Keratinocyte (primary cell): ENCODE results near the gene ZNF521. TPM values are rescaled to one million over a fixed set of nuclear protein-coding genes. Genes with fewer than 3 reads are reported as not detected.

Experiments
- DNase-seq: peaks from one replicate; pipeline ENCODE4 v3.0.0-alpha.2; 2011; ENCODE audit warnings: low read depth, missing footprints, low spot score
- FAIRE-seq: peaks from 2 replicates; lab custom pipeline; 2011; peaks lifted over from hg19 to GRCh38; lab: Jason Lieb, UNC
- H2AFZ ChIP-seq: 2 replicates; pipeline ENCODE4 v1.6.0; 2012; ENCODE audit warnings: low read length, control low read depth, inconsistent platforms; ENCODE audit not compliant: control insufficient read depth
- H3K27ac ChIP-seq: 2 replicates; pipeline ENCODE4 v1.5.1; 2011; ENCODE audit warnings: low read length; ENCODE audit not compliant: control insufficient read depth, insufficient read depth
- H3K27me3 ChIP-seq: 3 replicates; pipeline ENCODE4 v1.6.0; 2011; ENCODE audit warnings: low read length; ENCODE audit not compliant: control insufficient read depth, insufficient read depth; ENCODE audit errors: extremely low read depth
- H3K36me3 ChIP-seq, 2 experiments: 2 replicates in 1 of 2; 3 replicates in 1 of 2; pipeline ENCODE4 v1.5.1; 2011; ENCODE audit warnings: low read length in 2 of 2, mild to moderate bottlenecking in 1 of 2; ENCODE audit not compliant: control insufficient read depth in 2 of 2, insufficient read depth in 2 of 2; ENCODE audit errors: extremely low read depth in 1 of 2
- H3K4me1 ChIP-seq: 3 replicates; pipeline ENCODE4 v1.5.1; 2011; ENCODE audit warnings: low read length; ENCODE audit not compliant: control insufficient read depth, insufficient read depth; ENCODE audit errors: extremely low read depth
- H3K4me2 ChIP-seq: 3 replicates; pipeline ENCODE4 v1.6.0; 2011; ENCODE audit warnings: low read depth, low read length; ENCODE audit not compliant: control insufficient read depth, insufficient read depth; ENCODE audit errors: extremely low read depth
- H3K4me3 ChIP-seq, 3 experiments: fragments of 200-600 bp in 1 of 3; sonication (generic) in 1 of 3; 2 replicates in 2 of 3; 3 replicates in 1 of 3; pipeline ENCODE4 v1.5.1; 2011 to 2016; ENCODE audit warnings: low read length in 3 of 3, mild to moderate bottlenecking in 3 of 3, control low read depth in 2 of 3, inconsistent platforms in 1 of 3, low read depth in 1 of 3, mixed read lengths in 1 of 3, mixed run types in 1 of 3, moderate library complexity in 1 of 3; ENCODE audit not compliant: control insufficient read depth in 2 of 3, insufficient read depth in 2 of 3; ENCODE audit errors: extremely low read depth in 1 of 3
- H3K79me2 ChIP-seq: 2 replicates; pipeline ENCODE4 v1.6.0; 2012; ENCODE audit warnings: low read length; ENCODE audit not compliant: control insufficient read depth, insufficient read depth
- H3K9ac ChIP-seq: 3 replicates; pipeline ENCODE4 v1.6.0; 2011; ENCODE audit warnings: low read length; ENCODE audit not compliant: control insufficient read depth, insufficient read depth; ENCODE audit errors: extremely low read depth
- H3K9me1 ChIP-seq: 3 replicates; pipeline ENCODE4 v1.6.0; 2011; ENCODE audit warnings: low read length; ENCODE audit not compliant: control insufficient read depth, insufficient read depth; ENCODE audit errors: extremely low read depth
- H3K9me3 ChIP-seq: 2 replicates; pipeline ENCODE4 v1.5.1; 2012; ENCODE audit warnings: low read depth, low read length; ENCODE audit not compliant: control insufficient read depth
- H4K20me1 ChIP-seq: 3 replicates; pipeline ENCODE4 v1.6.0; 2011; ENCODE audit warnings: low read length; ENCODE audit not compliant: control insufficient read depth, insufficient read depth; ENCODE audit errors: extremely low read depth
- EZH2 ChIP-seq: IDR thresholded peaks from one replicate; pipeline ENCODE4 v1.6.1; 2012; ENCODE audit warnings: inconsistent platforms, mild to moderate bottlenecking, low read length, moderate library complexity
- dilution Hi-C: fragments of 300-500 bp; cut with MboI; formaldehyde crosslinking; loops from one replicate; pipeline ENCODE4 v1.7.0; 2020; ENCODE audit warnings: low sequenced_read_pairs; ENCODE audit not compliant: extremely low pct_ligation_motif_present
- polyA plus RNA-seq, 5 experiments: library from polyadenylated mRNA; depleted of rRNA in 3 of 5; stranded (reverse) in 3 of 5; stranded (forward) in 1 of 5; unstranded in 1 of 5; fragments of >200 nt; gene quantifications; 1 replicate in 1 of 5; 2 replicates in 3 of 5; 3 replicates in 1 of 5; pipeline versions ENCODE4 v1.2.1 to v1.2.3, GENCODE V29; 2011 to 2012; ENCODE audit warnings: missing spikeins in 2 of 5, low read depth in 1 of 5, low replicate concordance in 1 of 5
- TF ChIP-seq, protein P1 (sequence below), 3 experiments: IDR thresholded peaks in 1 of 3; conservative IDR thresholded peaks in 1 of 3; optimal IDR thresholded peaks in 1 of 3; 2 replicates in 2 of 3; 3 replicates in 1 of 3; pipeline versions ENCODE3 to v1.5.1; 2011; ENCODE audit warnings: low read length in 3 of 3, mild to moderate bottlenecking in 3 of 3, moderate library complexity in 2 of 3, control low read depth in 1 of 3, inconsistent platforms in 1 of 3; ENCODE audit not compliant: insufficient read depth in 2 of 3; ENCODE audit errors: extremely low read depth in 1 of 3

ZNF521 gene
- polyA plus RNA-seq, 1 donor (not counting 4 experiments of a cell fraction or from before 2014, with no cell fraction given) = 0.07 TPM

GRCh38 chr18:25239151-25239550, 112.8 kb downstream of the ZNF521 start:
- Histone ChIP-seq H3K27me3 (no peaks in the 10 kb centered on the region), H3K4me3 (no peak overlapping the region), H3K36me3 (no peaks in the 10 kb centered on the region), H3K27ac (no peak overlapping the region), H2AFZ (no peak overlapping the region), H4K20me1 (no peaks in the 10 kb centered on the region), H3K9ac (no peak overlapping the region), H3K9me1 (no peaks in the 10 kb centered on the region), H3K4me1 (no peaks in the 10 kb centered on the region), H3K79me2 (no peaks in the 10 kb centered on the region), H3K4me2 (no peak overlapping the region), H3K9me3 (no peaks in the 10 kb centered on the region)
- dilution Hi-C loops = no loop called here
- TF ChIP-seq, protein P1, sequence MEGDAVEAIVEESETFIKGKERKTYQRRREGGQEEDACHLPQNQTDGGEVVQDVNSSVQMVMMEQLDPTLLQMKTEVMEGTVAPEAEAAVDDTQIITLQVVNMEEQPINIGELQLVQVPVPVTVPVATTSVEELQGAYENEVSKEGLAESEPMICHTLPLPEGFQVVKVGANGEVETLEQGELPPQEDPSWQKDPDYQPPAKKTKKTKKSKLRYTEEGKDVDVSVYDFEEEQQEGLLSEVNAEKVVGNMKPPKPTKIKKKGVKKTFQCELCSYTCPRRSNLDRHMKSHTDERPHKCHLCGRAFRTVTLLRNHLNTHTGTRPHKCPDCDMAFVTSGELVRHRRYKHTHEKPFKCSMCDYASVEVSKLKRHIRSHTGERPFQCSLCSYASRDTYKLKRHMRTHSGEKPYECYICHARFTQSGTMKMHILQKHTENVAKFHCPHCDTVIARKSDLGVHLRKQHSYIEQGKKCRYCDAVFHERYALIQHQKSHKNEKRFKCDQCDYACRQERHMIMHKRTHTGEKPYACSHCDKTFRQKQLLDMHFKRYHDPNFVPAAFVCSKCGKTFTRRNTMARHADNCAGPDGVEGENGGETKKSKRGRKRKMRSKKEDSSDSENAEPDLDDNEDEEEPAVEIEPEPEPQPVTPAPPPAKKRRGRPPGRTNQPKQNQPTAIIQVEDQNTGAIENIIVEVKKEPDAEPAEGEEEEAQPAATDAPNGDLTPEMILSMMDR (optimal IDR thresholded peaks at IDR 0.05 in 1 of 3, IDR thresholded peaks at IDR 0.05 in 1 of 3, conservative IDR thresholded peaks at IDR 0.05 in 1 of 3; ENCODE audit: extremely low read depth in 1 of 3, insufficient read depth in 2 of 3, low read length in 3 of 3) = no peak
- no peak for TF ChIP-seq EZH2
- FAIRE-seq (no peak), DNase-seq (no peak)

DNA sequence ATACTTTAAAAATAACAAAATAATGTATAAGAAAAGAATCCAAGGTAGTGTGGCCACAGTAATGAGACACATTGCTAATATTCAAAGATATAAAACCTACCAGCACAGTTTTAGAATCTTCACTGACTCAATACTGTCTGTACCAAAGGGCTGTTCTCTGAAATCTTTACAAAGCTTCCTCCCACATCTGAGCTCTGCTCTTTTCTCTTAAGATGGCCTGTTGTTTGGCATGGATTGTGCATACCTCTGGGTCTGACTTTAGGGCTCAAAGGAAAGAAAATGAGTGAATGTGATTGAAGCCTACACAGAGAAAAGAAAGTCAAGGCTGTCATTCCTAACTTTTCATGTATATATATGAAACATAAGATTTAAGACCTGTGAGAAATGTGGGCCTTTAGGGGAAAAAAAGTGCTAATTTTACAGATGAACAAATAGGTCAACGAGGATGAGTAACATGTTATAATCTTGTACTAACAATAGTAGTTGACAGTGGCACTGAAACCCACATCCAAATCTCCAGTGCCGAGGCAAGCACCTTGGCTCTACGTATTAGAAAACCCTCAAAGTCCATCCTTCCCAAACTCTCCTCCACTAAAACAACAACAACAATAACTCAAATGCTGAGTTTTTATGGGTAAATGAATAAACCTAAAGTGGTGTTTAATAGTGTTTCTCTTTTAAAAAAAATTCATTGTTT, 114.2 kb downstream of the ZNF521 start:
- H2AFZ ChIP-seq = no peak overlapping the region
- dilution Hi-C loops = no loop called here
- no peak for FAIRE-seq
- H3K9me1 ChIP-seq = no peaks in the 10 kb centered on the region
- no peak for DNase-seq
- H3K79me2 ChIP-seq = no peaks in the 10 kb centered on the region
- no peak overlapping the region for H3K4me3 ChIP-seq
- H3K9ac ChIP-seq = no peak overlapping the region
- H3K27me3 ChIP-seq = no peaks in the 10 kb centered on the region
- H3K9me3 ChIP-seq = no peaks in the 10 kb centered on the region
- no peak for TF ChIP-seq EZH2
- TF ChIP-seq, protein P1 (optimal IDR thresholded peaks at IDR 0.05 in 1 of 3, IDR thresholded peaks at IDR 0.05 in 1 of 3, conservative IDR thresholded peaks at IDR 0.05 in 1 of 3; ENCODE audit: extremely low read depth in 1 of 3, insufficient read depth in 2 of 3, low read length in 3 of 3) = no peak
- no peaks in the 10 kb centered on the region for H3K36me3 ChIP-seq
- H3K27ac ChIP-seq = no peak overlapping the region
- no peaks in the 10 kb centered on the region for H4K20me1 ChIP-seq
- no peaks in the 10 kb centered on the region for H3K4me1 ChIP-seq
- H3K4me2 ChIP-seq = no peak overlapping the region
